ENCODE results near the gene TMEM178A. TPM values are rescaled to one million over a fixed set of nuclear protein-coding genes. Genes with fewer than 3 reads are reported as not detected.

The TMEM178A gene
- total and polyA plus RNA-seq, 2 of the 4 experiments (the other 2 are of a cell fraction): 0.18 to 1.8 TPM

DNA sequence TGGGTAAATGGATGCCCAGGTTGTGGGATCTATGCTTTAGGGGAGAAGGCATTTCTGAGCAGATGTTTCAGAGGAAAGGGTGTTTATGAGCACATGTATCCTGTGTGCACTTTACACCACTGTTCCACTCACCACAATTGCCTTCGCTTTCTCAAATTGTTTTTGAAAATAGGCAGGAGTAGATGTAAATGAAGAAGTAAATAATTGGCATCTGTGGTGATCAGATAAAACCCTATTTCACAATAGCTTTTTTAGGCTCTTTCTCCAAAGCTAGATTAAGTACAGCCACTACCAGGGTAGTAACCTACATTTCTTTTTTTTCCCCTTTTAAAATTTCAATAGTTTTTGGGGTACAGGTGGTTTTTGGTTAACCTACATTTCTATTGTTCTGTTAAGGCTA lies 40.6 kb downstream of the TMEM178A start:
- Histone ChIP-seq H2AK9ac (replicated peaks; ENCODE audit: low read depth, low read length, poor library complexity) (no peak overlapping the region), H3K9me3 (ENCODE audit: control insufficient read depth, insufficient read depth, low read length) (peaks cover 6% of the 10 kb centered on the region), H2AK5ac (ENCODE audit: low read depth, low read length) (no peak overlapping the region), H3K27me3 (ENCODE audit: control insufficient read depth, insufficient read depth, low read length) (no peaks in the 10 kb centered on the region), H3K27ac (ENCODE audit: insufficient read depth, low read length) (no peak overlapping the region), H2AFZ (replicated peaks; ENCODE audit: low read length, poor library complexity) (no peak overlapping the region), H3K36me3 (ENCODE audit: control insufficient read depth, insufficient read depth, low read length) (no peaks in the 10 kb centered on the region), H2BK15ac (ENCODE audit: low read depth, low read length) (no peak overlapping the region), H2BK20ac (ENCODE audit: low read depth, low read length) (no peak overlapping the region), H3K79me1 (ENCODE audit: low read depth in 1 of 2, low read length in 2 of 2) (no peaks in the 10 kb centered on the region), H3K23ac (ENCODE audit: low read depth, low read length) (no peak overlapping the region), H3K4ac (ENCODE audit: low read depth, low read length) (no peak overlapping the region), H4K5ac (ENCODE audit: low read depth, low read length) (no peak overlapping the region), H4K20me1 (ENCODE audit: insufficient read depth, low read length) (no peaks in the 10 kb centered on the region), H3K56ac (ENCODE audit: extremely low read depth, insufficient read depth, low read length) (no peak overlapping the region), H3K4me3 (ENCODE audit: insufficient read depth, low read depth, low read length) (no peak overlapping the region), H3K18ac (ENCODE audit: low read depth, low read length) (no peak overlapping the region), H3K9me1 (ENCODE audit: insufficient read depth, low read length) (no peaks in the 10 kb centered on the region), H3K9ac (ENCODE audit: low read depth, low read length) (no peak overlapping the region), H2BK5ac (ENCODE audit: low read depth, low read length, poor library complexity, severe bottlenecking) (no peak overlapping the region), H3K4me1 (ENCODE audit: control insufficient read depth, insufficient read depth, low read length) (no peaks in the 10 kb centered on the region), H3K4me2 (ENCODE audit: low read depth, low read length) (no peak overlapping the region), H3K14ac (replicated peaks; ENCODE audit: low read depth, low read length) (no peak overlapping the region), H4K8ac (ENCODE audit: low read depth in 2 of 2, low read length in 2 of 2) (no peak overlapping the region), H2BK120ac (ENCODE audit: low read depth, low read length) (no peak overlapping the region), H4K91ac (ENCODE audit: insufficient read depth, low read depth, low read length) (no peak overlapping the region)
- POLR2A ChIA-PET (ENCODE audit: unreplicated experiment): no interaction called here
- dilution Hi-C loops (cut with HindIII; ENCODE audit: low sequenced_read_pairs, unreplicated experiment) (no loop called here), in situ Hi-C loops (cut with MboI; ENCODE audit: low sequenced_read_pairs) (no loop called here), intact Hi-C loops (cut with micrococcal nuclease) (no loop called here)
- CTCF ChIA-PET: no interaction called here
- TF ChIP-seq MXI1 (IDR thresholded peaks at IDR 0.05; ENCODE audit: borderline replicate concordance, low read depth, low read length) (no peak), CEBPB (IDR thresholded peaks at IDR 0.05; ENCODE audit: low read depth, low read length) (0 out of 2 replicates have a peak, but pooled peaks have one; percentile 5), RAD21 (IDR thresholded peaks at IDR 0.05; ENCODE audit: low read length) (no peak)
- DNase-seq (no peak), ATAC-seq (ENCODE audit: low read depth) (no peak)
- WGBS, 2 experiments (ENCODE audit: extremely low coverage in 2 of 2, insufficient read length in 1 of 2): no CpG with 5 or more reads among the region's 1 CpG
- BruUV-seq (replicated peaks): no TSS peak

Measured in IMR-90 (cell line).